ENCODE measurements around the gene SERP1. TPM values are rescaled to one million over a fixed set of nuclear protein-coding genes. Genes with fewer than 3 reads are reported as not detected.

Gene SERP1
- total RNA-seq, 4 donors from 2014 or later = 96.9 to 341 (median 275) TPM

GRCh38 chr3:150564243-150564642, 17.9 kb upstream of the SERP1 start:
- TF ChIP-seq EP300 (IDR thresholded peaks at IDR 0.05; ENCODE audit: low read depth) (no peak), CTCF (IDR thresholded peaks at IDR 0.05) (no peak), POLR2AphosphoS5 (IDR thresholded peaks at IDR 0.05) (no peak), POLR2A (IDR thresholded peaks at IDR 0.05) (no peak)
- 64 to 80% methylated on average over 2 of the region's 2 CpGs for WGBS, 2 donors (ENCODE audit: low coverage in 1 of 2)
- intact Hi-C loops (cut with DNase I; ENCODE audit: low total_unique reads) (no loop called here), in situ Hi-C loops (cut with MboI; ENCODE audit: low pct_ligation_motif_present in 1 of 4, low pct_unique_long_range_greater_than_20kb in 1 of 4, low sequenced_read_pairs in 3 of 4) (no loop called here)
- no peak for DNase-seq
- H3K9me3 ChIP-seq = no peaks in the 10 kb centered on the region
- H3K36me3 ChIP-seq = peaks cover 0 to 36% (median 11%) of the 10 kb centered on the region in 4 donors
- no peak overlapping the region for H3K27ac ChIP-seq
- no peak overlapping the region for H3K4me3 ChIP-seq
- H3K27me3 ChIP-seq = no peaks in the 10 kb centered on the region
- H3K4me1 ChIP-seq = no peaks in the 10 kb centered on the region

- no peaks in the 10 kb centered on the region for H3K27me3 ChIP-seq
- H3K36me3 ChIP-seq = peaks cover 0 to 31% (median 10%) of the 10 kb centered on the region in 4 donors
- TF ChIP-seq EP300 (IDR thresholded peaks at IDR 0.05; ENCODE audit: low read depth) (no peak), CTCF (IDR thresholded peaks at IDR 0.05) (no peak), POLR2A (IDR thresholded peaks at IDR 0.05) (no peak)
- H3K4me3 ChIP-seq = no peak overlapping the region
- intact Hi-C loops (cut with DNase I; ENCODE audit: low total_unique reads) (no loop called here), in situ Hi-C loops (cut with MboI; ENCODE audit: low pct_ligation_motif_present in 1 of 4, low pct_unique_long_range_greater_than_20kb in 1 of 4, low sequenced_read_pairs in 3 of 4) (no loop called here)
- H3K4me1 ChIP-seq = no peaks in the 10 kb centered on the region
- no peak overlapping the region for H3K27ac ChIP-seq
- WGBS, 2 donors (ENCODE audit: low coverage in 1 of 2) = 71 to 77% methylated on average over 1 of the region's 1 CpG
- no peak for DNase-seq
- no peaks in the 10 kb centered on the region for H3K9me3 ChIP-seq
Observed at GRCh38 chr3:150557725-150558124, 11.4 kb upstream of the SERP1 start.

GRCh38 chr3:150556792-150557191, 10.5 kb upstream of the SERP1 start:
- H3K36me3 ChIP-seq = peaks cover 0 to 34% (median 14%) of the 10 kb centered on the region in 4 donors
- in situ Hi-C loops (cut with MboI; ENCODE audit: low pct_ligation_motif_present in 1 of 4, low pct_unique_long_range_greater_than_20kb in 1 of 4, low sequenced_read_pairs in 3 of 4) = no loop called here
- no peaks in the 10 kb centered on the region for H3K9me3 ChIP-seq
- no peak for DNase-seq
- no peaks in the 10 kb centered on the region for H3K27me3 ChIP-seq
- no peak overlapping the region for H3K4me3 ChIP-seq
- intact Hi-C loops (cut with DNase I; ENCODE audit: low total_unique reads) = no loop called here
- no peaks in the 10 kb centered on the region for H3K4me1 ChIP-seq
- no peak overlapping the region for H3K27ac ChIP-seq
- TF ChIP-seq POLR2AphosphoS5 (IDR thresholded peaks at IDR 0.05) = no peak
- no peak for TF ChIP-seq CTCF (IDR thresholded peaks at IDR 0.05)
- 84 to 90% methylated on average over 2 of the region's 2 CpGs for WGBS, 2 donors (ENCODE audit: low coverage in 1 of 2)

GRCh38 chr3:150555859-150556436, 9.7 kb upstream of the SERP1 start:
- in situ Hi-C loops (cut with MboI; ENCODE audit: low pct_ligation_motif_present in 1 of 4, low pct_unique_long_range_greater_than_20kb in 1 of 4, low sequenced_read_pairs in 3 of 4) = no loop called here
- Histone ChIP-seq H3K36me3 (peaks cover 0 to 34% (median 14%) of the 10 kb centered on the region in 4 donors), H3K27ac (no peak overlapping the region), H3K4me3 (no peak overlapping the region), H3K9me3 (no peaks in the 10 kb centered on the region), H3K27me3 (no peaks in the 10 kb centered on the region), H3K4me1 (no peaks in the 10 kb centered on the region)
- intact Hi-C loops (cut with DNase I; ENCODE audit: low total_unique reads) = no loop called here
- 86 to 95% methylated on average over 3 to 4 of the region's 4 CpGs for WGBS, 2 donors (ENCODE audit: low coverage in 1 of 2)
- DNase-seq = no peak
- TF ChIP-seq POLR2AphosphoS5 (IDR thresholded peaks at IDR 0.05) (no peak), POLR2A (IDR thresholded peaks at IDR 0.05) (no peak), EP300 (IDR thresholded peaks at IDR 0.05; ENCODE audit: low read depth) (no peak), CTCF (IDR thresholded peaks at IDR 0.05) (no peak)

All from transverse colon (tissue), 4 donors.